Hematopoietic multipotent progenitor cell treated with erythropoietin and hydrocortisone succinate and interleukin-3 and kit ligand, for 6 days (in vitro differentiated cells): Measurements from ENCODE around the gene DCAF4.

Experiments
- DNase-seq: peaks from one replicate; pipeline ENCODE4 v3.0.0-alpha.2; 2015

DCAF4 gene

DNA sequence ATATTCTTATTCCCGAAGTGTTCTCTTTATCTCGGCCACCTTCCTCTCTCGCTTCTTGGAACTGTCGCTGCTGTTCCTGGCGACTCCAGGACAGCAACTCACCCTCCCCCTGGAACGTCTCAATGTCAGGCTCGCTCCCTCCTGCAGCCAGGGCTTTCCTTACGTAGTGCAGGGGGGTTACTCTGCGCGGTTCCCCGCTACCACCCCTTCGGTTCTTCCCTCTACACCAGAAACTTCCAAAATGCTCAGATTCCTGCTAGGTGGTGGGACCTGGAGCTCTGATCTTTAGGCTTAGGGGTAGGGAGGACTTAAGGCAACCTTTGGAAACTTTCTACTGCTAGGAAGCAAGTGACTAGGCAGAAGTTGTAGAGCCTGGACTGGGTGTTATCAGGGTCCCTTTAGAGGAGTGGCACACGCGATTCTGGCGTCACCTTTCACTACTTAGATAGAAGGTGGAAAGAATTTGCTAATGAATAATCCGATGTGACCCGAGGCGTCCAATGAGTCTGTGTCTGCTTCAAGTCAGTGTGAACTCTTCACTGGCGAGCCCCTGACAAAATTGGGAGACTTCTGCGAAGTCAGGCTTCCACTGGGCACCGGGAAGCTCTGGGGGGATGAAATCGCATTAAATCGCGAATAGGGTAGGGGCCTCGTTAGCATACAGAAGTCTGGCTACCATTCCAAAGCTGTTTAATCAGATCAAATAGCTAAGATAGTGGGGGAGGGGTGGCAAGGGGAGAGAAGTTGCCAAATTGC lies 31.5 kb upstream of the DCAF4 start:
- DNase-seq = peak; percentile 47

DNA sequence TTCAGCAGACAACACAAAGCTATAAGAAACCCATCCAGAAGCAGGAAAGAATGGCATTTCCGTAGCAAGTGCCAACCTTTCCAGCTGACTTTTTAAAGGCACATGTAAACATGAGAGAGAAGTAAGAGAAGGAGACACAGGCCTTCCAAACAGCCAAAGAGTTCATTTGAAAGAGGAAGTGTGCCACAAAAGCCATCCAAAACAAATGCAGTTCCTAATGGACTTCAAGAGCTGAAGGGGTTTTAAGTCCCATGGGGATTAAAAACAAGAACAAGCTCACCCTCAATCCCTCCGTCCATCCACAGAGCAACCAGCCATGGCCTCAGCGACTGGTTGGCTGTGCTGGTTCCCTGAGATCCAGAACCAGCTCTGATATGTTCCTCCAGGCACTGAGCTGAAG lies 27.8 kb upstream of the DCAF4 start:
- no peak for DNase-seq

DNA sequence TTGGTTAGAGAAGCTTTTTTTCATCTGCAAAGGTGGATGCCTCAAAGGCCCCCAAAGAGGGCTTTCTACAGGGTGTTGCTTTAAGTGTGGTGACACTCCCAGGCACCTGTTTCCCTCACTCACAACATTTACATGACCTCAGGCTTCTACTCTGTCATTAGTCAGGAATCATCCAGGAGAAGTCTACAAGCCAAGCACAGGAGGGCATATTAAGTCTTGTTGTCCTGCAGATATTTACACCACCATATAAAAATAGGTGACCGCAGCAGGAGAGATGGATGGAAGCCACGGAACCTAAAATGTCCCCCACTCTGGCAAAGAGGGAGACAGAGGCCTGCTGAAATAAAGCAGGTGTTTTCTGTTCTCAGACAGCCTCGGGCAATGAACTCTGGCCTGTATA lies 24.9 kb upstream of the DCAF4 start:
- no peak for DNase-seq

DNA sequence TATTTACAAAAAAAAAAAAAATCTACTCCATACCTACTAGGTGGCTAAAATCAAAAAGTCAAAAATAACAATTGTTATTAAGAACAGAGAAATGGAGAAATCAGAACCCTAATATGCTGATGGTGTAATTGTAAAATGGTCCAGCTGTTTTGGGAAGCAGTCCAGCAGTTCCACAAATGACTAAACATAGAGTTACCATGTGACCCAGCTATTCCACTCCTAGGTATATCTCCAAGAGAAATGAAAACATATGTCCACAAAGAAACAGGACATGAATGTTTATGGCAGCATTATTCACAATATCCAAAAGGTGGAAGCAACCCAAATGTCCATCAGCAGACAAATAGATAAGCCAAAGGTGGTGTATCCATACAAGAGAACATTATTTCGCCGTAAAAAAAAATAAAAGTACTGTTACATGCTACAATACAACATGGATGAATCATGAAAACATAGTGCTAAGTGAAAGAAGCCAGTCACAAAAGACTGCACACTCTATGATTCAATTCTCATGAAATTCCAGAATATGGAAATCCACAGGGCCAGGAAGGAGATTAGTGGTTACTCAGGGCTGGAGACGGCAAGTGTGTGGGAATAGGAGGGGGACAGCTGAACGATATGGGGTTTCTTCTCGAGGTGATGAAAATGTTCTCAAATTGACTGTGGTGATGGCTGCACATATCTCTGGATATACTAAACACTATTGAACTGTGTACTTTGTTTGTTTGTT lies 23.3 kb upstream of the DCAF4 start:
- DNase-seq = no peak

DNA sequence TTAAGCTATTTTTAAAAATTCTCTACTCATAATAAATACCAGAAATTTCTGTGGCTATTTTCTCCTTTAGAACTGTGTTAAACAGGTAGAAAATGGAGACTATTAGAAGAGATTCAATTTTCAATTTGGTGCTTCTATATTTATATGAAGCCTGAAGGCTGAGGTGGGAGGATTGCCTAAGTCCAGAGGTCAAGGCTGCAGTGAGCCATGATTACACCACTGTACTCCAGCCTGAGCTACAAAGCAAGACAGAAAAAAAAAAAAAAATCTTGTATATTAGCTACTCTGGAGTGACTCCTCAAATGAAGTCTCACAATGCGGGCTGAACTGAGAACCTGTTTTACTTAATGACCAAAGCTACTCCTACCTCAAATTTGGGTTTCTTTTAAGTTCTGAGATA lies 22.5 kb upstream of the DCAF4 start:
- no peak for DNase-seq

DNA sequence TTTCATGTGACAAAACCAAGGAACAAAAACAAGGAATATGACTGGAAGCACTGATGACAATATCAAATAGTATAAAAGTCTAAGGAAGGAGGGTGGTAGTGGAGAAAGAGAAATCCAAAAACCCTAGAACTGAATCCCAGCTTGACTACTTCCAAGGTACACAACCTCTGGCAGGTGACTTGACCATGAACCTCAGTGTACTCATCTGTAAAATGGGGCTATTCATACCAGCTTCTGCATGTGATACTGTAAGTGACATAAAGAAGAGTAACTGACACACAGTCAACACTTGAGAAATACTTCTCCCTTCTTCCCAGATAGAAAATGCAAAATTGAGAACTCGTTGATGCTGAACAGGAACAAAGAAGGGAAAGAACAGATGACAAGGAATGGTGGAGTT lies 22.0 kb upstream of the DCAF4 start:
- no peak for DNase-seq

DNA sequence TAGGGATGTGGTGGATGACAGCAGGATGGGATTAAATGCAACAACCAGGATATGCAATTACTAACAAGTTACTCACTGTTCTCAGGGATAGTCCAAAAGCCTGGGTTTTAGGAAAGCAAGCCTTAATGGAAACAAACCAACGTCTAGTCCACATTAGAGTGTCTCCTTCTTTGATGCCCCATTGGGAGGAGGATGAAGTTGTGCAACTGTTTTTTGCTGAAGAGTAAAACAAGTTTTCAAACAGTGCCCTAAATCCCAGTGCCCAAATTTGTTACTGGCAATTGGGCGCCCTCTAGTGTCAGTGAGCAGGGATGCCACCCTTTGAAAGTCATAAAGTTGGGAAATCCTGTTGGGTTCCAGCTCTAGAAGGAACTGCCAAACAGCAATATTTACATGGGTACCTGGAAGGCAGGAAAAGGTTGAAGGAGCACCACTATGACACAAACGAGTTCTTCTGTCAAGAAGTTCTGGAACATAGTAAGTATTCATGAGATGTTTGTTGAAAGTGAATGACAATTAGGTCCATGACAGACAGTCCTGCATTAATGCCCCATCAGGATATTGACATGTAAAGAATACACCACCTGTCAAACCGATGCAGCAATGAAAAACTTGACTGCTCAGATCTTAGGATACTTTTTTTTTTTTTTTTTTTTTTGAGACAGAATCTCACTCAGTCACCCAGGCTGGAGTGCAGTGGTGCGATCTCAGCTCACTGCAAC lies 21.3 kb upstream of the DCAF4 start:
- DNase-seq = peak; percentile 84

DNA sequence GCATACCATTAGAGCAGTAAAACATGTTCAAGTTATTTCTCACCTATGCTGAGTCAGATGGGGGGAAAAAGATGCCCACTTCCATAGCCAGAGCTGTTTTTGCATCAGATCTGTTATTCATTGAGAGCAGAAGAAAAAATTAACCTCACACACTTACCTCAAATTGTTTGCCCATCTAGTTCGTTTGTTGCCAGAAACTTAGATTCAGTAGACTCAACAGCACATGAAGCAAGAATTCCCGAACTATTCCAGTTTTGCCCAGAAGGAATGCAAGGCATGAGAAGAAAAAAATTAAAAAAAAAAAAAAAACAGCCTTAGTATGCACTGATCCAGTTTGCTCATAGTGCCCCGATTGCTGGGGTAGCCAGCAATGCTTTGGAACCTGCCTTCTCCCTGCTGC lies 19.9 kb upstream of the DCAF4 start:
- DNase-seq = no peak

DNA sequence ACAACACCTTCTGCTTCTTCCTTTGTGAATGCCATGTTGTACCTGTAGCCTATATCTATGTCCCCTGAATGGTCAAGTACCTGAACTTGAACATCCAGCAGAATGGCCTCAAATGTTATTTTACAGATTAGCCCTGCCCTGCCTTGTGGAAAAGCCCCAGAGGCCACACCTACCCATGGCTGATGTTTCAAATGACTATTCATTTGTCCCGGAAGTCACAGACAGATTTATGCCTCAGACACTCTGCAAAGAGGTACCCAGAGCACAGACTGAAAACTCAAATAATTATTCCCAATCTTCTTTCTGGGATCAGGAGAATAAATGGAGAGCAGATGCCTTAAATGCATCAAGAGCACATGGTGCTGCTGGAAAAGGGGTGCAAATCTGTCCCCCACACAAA lies 19.4 kb upstream of the DCAF4 start:
- no peak for DNase-seq

DNA sequence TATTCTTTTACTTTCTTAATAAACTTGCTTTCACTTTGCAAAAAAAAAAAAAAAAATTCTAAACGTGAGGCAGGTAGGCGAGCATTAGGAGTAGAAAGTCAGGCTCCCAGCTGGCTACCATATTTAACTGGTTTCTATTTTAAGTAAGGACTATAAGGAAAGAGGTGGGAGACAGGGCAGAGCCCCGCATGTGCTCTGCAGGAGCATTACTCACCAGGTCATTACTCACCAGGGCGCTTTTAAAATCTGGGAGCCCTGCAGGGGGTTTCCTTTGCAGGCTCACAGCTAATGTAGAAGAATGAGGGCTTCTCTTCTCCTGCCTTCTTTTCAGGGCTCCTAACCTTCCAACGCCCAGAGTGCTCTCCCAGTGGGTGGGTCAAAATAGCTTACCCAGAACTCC lies 18.4 kb upstream of the DCAF4 start:
- no peak for DNase-seq

DNA sequence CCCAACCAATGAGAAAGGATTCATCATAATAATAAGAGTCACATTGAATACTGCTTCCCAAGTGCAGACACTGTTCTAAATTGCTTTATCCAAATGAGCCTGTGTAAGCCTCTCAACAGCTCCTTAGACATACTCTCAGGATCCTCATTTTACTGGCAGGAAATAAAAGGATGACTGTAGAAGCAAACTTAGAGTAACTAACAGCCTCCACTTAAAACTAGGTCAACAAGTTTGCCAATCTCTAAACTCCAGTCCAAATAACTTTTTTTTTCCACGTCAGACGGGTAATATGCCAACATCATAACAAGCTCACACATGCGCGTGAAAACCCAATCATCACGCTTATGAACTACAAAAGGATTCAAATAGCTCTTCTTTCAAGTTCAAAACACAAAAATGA lies 17.1 kb upstream of the DCAF4 start:
- no peak for DNase-seq

DNA sequence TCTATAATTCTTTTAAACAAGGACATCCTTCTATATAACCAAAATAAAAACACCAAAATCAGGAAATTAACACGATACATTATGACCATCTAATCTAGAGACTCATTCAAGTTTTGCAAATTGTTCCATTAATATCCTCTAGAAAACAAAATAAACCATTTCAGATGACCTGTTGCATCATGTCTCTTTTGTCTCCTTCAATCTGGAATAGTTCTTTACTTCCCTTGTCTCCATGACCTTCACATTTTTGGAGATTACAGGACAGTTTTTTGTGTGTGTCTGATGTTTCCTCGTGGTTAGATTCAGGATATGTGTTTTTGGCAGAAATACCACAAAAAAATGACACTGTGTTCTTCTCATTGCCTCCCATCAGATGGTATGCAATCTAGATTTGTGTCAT lies 12.5 kb upstream of the DCAF4 start:
- DNase-seq = no peak

DNA sequence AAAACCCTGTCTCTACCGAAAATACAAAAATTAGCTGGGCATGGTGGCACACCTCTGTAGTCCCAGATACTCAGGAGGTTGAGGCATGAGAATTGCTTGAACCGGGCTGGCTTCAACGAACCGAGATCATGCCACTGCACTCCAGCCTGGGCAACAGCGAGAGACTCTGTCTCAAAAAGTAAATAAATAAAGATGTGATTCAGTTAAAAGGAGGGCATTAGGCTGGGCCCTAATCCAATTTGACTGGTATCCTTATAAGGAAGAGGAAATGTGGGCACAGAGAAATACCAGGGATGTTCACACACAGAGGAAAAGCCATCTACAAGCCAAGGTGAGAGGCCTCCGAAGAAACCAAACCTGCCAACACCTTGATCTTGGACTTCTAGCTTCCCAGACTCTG lies 10.1 kb upstream of the DCAF4 start:
- DNase-seq = no peak

DNA sequence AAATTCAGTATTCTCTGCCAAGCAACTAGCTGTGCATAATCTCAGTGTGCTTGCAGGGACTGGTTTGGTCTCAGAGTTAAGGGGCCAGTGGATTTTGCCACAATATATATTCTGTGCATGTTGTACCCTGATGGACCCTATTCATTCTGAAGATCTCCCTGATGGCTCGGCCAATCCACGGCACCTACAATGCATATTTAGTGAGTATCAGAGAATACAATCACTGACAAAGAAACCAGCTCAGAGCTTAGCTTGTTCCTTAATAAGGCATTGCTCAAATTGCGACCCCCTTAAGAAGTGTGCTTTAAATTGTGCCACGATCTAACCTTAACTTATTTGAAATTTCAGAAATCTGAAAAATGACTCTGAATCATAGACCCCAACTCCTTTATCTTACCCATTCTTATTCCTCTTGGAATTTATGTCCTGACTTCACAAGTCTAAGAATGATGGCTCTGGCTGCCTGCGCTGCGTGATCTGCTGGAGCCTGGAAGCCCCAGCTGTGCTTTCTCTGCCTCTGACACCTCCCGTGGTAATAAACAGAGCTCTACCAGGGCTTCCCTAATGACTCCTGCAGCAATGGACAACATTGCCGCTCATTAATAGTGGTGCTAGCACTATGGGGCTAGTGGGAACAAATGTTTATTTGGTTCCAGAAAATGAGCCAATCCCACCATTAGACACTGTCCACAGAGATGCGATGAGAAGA lies 9.0 kb upstream of the DCAF4 start:
- DNase-seq = no peak

DNA sequence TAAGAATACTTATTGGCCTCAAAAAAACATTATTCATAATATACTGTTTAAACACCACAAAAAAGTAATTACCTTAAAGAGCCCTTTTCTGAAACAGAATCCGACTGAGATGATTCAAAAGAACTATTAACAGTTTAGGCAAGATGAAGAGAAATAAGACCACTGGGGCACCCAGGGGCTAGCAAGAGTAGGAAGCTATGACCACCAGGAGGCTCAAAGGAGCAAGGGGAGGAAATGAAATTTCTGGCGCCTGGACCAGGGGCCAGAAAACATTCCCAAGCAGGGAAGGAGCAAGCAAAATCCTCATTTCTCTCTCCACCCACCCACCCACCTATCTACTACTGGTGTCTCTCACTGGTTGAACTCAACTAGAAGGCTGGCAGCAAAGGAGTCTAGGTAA lies 6.3 kb upstream of the DCAF4 start:
- DNase-seq = no peak

DNA sequence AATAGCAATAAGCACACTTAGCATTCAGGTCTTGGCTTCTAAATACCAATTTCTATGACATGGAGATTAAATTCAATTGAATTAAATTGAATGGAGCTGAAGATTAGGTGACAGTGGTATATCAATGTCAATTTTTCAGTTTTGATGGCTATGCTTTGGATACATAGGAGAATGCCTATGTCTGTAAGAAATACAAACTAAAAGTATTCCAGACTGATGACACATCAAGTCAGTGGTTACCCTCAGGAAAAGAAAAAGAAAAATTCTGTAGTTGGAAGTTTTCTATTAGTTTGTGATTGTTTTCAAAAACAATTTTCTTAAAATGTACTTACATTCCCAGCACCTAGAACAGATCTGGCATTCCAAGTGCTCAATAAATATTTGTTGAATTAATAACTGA lies 4.9 kb upstream of the DCAF4 start:
- DNase-seq = no peak

DNA sequence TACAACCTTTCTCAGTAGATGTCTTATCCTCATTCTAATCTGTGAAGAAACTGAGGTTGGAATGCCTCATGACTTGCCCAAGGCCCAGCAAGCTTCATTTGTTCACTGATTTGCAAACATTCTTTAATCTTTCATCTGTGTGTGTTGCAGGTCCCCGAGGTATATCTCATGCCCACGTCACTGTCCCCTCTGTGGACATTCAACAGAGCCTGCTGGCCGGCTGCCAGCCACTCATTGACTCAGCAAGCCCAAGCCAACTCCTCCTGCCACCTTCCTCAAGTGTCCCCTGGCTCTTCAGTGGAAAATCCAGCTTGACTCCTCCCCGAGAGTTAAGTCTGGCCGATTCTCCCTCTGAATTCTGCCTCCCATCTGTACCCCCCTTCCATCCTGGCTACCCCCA lies 1.9 kb upstream of the DCAF4 start:
- peak; percentile 49 for DNase-seq

DNA sequence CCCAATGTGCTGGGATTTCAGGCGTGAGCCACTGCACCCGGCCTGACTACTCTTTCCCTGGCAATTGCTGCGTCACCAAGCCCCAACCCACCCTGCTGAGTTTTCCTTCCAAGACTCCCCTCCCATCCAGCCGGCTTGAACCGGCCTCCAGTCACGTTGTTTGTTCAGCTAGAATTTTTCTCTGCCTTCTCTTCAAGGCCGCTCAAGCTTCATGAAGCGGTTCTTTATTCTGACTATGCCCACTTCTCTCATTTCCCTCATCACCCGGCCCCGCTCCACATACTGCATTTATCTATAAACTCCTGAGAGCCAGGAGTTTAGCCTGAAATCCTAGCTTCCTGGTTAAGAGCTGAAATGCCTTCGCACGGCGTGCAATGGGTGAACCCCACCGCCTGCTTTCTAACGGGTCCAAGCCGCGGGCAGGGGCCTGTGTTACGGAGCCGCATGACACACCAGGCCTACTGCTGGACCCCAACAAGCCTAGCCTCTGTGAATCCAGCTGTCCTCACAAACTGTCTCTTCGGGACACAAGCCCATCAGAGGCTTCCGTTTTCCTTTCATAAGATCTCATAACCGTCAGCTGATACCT lies 999 bp upstream of the DCAF4 start:
- DNase-seq = no peak

DNA sequence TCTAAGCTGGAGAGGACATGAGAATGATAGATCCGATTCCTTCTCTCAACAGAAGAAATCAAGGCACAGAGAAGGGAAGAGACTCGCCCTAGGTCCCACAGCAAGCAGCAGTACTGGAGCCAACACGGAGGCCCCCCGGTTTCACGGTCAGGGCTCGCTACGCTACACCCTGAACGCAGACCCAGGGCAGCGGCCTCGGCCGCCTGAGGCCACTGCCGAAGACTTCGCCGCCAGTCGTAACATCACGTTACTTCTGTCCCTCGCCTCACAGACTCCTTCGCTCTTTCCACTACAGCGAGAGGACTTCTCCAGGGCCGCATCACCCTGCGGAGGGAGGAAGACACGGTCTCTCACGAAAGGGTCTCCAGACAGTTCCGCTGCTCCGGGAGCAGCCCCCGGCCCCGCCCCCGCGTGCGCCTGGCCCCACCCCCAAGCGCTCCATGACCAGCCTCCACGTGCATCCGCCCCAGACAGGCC lies 411 bp upstream of the DCAF4 start:
- DNase-seq = no peak

DNA sequence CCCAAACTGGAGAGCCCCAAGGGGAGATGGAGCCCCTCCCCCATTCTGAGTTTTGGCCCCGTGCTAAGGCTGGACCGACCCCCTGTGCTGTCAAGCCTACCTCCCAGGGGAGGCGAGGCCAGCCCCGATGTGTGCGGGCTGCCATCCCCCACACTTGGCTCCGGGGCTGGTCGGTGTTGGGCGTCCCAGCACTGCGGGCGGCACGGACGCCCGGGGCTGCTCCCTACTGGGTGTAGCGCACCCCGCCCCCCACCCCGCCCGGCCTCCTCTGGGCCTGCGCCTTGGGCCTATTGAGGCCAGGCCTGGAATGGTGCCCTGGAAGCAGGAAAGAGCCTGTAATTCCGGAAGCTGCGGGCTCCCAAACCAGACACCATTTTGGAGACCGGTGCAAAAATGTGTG lies 2.6 kb downstream of the DCAF4 start:
- DNase-seq = no peak

DNA sequence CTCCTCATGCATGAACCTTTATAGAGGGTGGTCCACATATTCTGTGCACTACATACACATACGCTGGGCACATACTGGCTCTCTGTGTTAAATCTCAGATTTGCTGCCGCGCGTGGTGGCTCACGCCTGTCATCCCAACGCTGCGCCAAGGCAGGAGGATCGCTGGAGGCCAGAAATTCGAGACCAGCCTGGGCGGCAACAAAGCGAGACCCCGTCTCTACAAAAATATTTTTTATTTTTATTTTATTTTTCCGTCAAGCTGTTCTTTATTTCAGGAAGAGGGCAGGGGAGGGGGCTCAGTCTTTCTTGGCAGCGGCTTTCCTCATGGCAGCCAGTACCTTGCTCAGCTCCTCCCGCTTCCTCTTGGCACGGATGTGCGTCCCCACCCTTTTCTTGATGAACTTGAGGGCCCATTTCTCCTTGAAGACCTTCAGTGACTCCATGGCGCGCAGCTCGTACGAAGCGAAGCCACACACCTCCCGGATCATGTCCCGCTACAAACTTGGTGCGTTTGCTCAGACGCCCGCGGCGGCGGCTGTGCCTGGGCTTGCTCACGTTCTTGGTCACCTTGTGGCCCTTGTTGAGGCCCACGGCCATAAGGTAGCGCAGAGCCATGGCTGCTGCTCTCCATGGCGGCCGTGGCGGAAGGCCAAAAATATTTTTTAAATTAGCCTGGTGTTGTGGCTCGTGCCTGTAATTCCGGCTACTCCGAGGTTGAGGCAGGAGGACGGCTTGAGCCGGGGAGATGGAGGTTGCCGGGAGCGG lies 3.2 kb downstream of the DCAF4 start:
- no peak for DNase-seq

DNA sequence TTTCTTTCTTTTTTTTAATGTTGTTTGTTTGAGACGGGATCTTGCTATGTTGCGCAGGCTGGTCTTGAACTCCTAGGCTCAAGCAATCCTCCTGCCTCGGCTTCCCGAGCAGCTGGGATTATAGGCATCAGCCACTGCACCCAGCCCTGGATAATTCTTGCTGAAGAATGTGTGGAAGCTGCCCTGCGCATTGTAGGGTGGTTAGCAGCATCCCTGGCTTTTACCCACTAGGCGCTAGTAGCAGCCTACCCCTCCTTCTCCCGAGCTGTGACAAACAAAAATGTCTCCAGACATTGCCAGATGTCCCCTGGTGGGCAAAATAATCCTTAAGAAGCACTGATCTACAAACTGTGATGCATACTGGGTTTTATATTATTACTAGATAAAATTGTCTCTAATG lies 6.6 kb downstream of the DCAF4 start:
- DNase-seq = no peak
